Glutamatergic neuron (in vitro differentiated cells): ENCODE results near the gene DHRS3. TPM values are rescaled to one million over a fixed set of nuclear protein-coding genes. Genes with fewer than 3 reads are reported as not detected.

Experiments used
- DNase-seq: peaks from one replicate; pipeline ENCODE4 v3.0.0; 2022
- H3K27ac Mint-ChIP-seq: one replicate; pipeline ENCODE4 v1.8.0; 2020; ENCODE audit warnings: mild to moderate bottlenecking, mixed read lengths, inconsistent platforms; ENCODE audit not compliant: unreplicated experiment
- H3K27me3 Mint-ChIP-seq: one replicate; pipeline ENCODE4 v1.8.0; 2020; ENCODE audit warnings: mild to moderate bottlenecking, moderate library complexity, mixed read lengths, inconsistent platforms; ENCODE audit not compliant: unreplicated experiment
- H3K36me3 Mint-ChIP-seq: one replicate; pipeline ENCODE4 v1.8.0; 2020; ENCODE audit warnings: mild to moderate bottlenecking, mixed read lengths, inconsistent platforms; ENCODE audit not compliant: unreplicated experiment
- H3K4me1 Mint-ChIP-seq: one replicate; pipeline ENCODE4 v1.8.0; 2020; ENCODE audit warnings: mild to moderate bottlenecking, low read depth, mixed read lengths, inconsistent platforms; ENCODE audit not compliant: unreplicated experiment
- H3K4me3 Mint-ChIP-seq: one replicate; pipeline ENCODE4 v1.8.0; 2020; ENCODE audit warnings: mild to moderate bottlenecking, mixed read lengths, inconsistent platforms; ENCODE audit not compliant: unreplicated experiment
- H3K9me3 Mint-ChIP-seq: one replicate; pipeline ENCODE4 v1.8.0; 2020; ENCODE audit warnings: mild to moderate bottlenecking, moderate library complexity, mixed read lengths, inconsistent platforms; ENCODE audit not compliant: unreplicated experiment
- CTCF ChIP-seq: fragments of 200-600 bp; sonication (generic); IDR thresholded peaks from one replicate; pipeline ENCODE4 v1.5.0; 2021; ENCODE audit not compliant: partially characterized antibody, unreplicated experiment
- total RNA-seq: library from RNA; stranded (reverse); fragmentation: NEBNext Ultra II Directional; extraction: Animal tissue kit (Norgen Biotek cat#: 25700); gene quantifications from one replicate; pipeline ENCODE4 v1.2.1, GENCODE V29; 2021; ENCODE audit not compliant: unreplicated experiment

DHRS3 gene
- total RNA-seq, 1 donor from 2014 or later: not detected

- H3K9me3 Mint-ChIP-seq: peaks cover 4% of the 10 kb centered on the region
- no peak for TF ChIP-seq CTCF
- DNase-seq: no peak
- H3K36me3 Mint-ChIP-seq: no peaks in the 10 kb centered on the region
- H3K4me3 Mint-ChIP-seq: no peak overlapping the region
- H3K27me3 Mint-ChIP-seq: peaks cover 21% of the 10 kb centered on the region
- no peaks in the 10 kb centered on the region for H3K4me1 Mint-ChIP-seq
- H3K27ac Mint-ChIP-seq: no peak overlapping the region
These were observed 19.0 kb downstream of the DHRS3 start for GRCh38 chr1:12598974-12599373.

GRCh38 chr1:12597792-12598191 lies 20.2 kb downstream of the DHRS3 start:
- Mint-ChIP-seq H3K4me3 (no peak overlapping the region), H3K9me3 (peaks cover 11% of the 10 kb centered on the region), H3K4me1 (no peaks in the 10 kb centered on the region), H3K36me3 (no peaks in the 10 kb centered on the region), H3K27ac (no peak overlapping the region), H3K27me3 (peaks cover 23% of the 10 kb centered on the region)
- DNase-seq: no peak
- TF ChIP-seq CTCF: no peak

- Mint-ChIP-seq H3K27ac (no peak overlapping the region), H3K27me3 (peaks cover 23% of the 10 kb centered on the region), H3K9me3 (peaks cover 12% of the 10 kb centered on the region), H3K4me1 (no peaks in the 10 kb centered on the region), H3K36me3 (no peaks in the 10 kb centered on the region), H3K4me3 (peak overlapping the region; percentile 49)
- DNase-seq: peak; percentile 71
- no peak for TF ChIP-seq CTCF
These were observed 21.8 kb downstream of the DHRS3 start for GRCh38 chr1:12596007-12596821.

- Mint-ChIP-seq H3K27ac (no peak overlapping the region), H3K4me1 (no peaks in the 10 kb centered on the region), H3K27me3 (peaks cover 23% of the 10 kb centered on the region), H3K9me3 (peaks cover 12% of the 10 kb centered on the region), H3K36me3 (no peaks in the 10 kb centered on the region), H3K4me3 (peak overlapping the region; percentile 49)
- no peak for DNase-seq
- no peak for TF ChIP-seq CTCF
These were observed 22.3 kb downstream of the DHRS3 start for GRCh38 chr1:12595757-12596006.

GRCh38 chr1:12594966-12595756 lies 22.8 kb downstream of the DHRS3 start:
- H3K4me3 Mint-ChIP-seq: peak overlapping the region; percentile 82
- peaks cover 12% of the 10 kb centered on the region for H3K9me3 Mint-ChIP-seq
- no peaks in the 10 kb centered on the region for H3K36me3 Mint-ChIP-seq
- DNase-seq: peak; percentile 58
- H3K4me1 Mint-ChIP-seq: no peaks in the 10 kb centered on the region
- H3K27ac Mint-ChIP-seq: no peak overlapping the region
- H3K27me3 Mint-ChIP-seq: peaks cover 23% of the 10 kb centered on the region
- no peak for TF ChIP-seq CTCF
